ENCODE data around the gene DCLK2.

DNA sequence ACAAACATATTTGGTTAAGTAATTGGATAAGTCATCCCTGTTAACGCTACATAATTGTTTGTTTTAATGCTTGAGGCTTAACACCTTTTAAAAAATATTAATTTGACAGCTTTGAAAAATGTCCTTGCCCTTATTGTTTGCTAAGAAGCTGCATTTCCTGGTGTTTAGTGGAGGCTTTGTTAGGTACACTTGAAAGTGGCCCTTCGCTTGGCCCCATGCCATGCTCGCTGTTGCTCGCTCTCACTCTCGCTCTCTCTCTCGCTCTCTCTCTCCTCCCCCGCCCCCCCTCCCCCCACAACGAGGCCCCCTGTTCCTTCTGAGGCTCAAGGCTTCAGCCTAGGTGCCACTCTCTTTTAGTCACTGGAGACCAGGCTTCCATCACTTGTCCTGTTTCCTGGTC lies 139.6 kb downstream of the DCLK2 start:
- TF ChIP-seq, protein P1, sequence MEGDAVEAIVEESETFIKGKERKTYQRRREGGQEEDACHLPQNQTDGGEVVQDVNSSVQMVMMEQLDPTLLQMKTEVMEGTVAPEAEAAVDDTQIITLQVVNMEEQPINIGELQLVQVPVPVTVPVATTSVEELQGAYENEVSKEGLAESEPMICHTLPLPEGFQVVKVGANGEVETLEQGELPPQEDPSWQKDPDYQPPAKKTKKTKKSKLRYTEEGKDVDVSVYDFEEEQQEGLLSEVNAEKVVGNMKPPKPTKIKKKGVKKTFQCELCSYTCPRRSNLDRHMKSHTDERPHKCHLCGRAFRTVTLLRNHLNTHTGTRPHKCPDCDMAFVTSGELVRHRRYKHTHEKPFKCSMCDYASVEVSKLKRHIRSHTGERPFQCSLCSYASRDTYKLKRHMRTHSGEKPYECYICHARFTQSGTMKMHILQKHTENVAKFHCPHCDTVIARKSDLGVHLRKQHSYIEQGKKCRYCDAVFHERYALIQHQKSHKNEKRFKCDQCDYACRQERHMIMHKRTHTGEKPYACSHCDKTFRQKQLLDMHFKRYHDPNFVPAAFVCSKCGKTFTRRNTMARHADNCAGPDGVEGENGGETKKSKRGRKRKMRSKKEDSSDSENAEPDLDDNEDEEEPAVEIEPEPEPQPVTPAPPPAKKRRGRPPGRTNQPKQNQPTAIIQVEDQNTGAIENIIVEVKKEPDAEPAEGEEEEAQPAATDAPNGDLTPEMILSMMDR (IDR thresholded peaks at IDR 0.05; ENCODE audit: low read length): no peak
- no peak for TF ChIP-seq EZH2 (IDR thresholded peaks at IDR 0.05; ENCODE audit: borderline replicate concordance, low read length)

Data from OCI-LY1 (cell line).